Thoracic aorta (tissue), 2 donors: Measurements from ENCODE around the gene IRX1. TPM values are rescaled to one million over a fixed set of nuclear protein-coding genes. Genes with fewer than 3 reads are reported as not detected.

Experiments used
- ATAC-seq: fragments of 150-250 bp; one replicate; pipeline ENCODE4 v1.8.0; 2017; ENCODE audit warnings: low read depth; ENCODE audit not compliant: insufficient number of reproducible peaks, low FRiP score
- DNase-seq: peaks from one replicate; pipeline ENCODE4 v3.0.0-alpha.2; 2020; ENCODE audit warnings: low spot score
- H3K27ac ChIP-seq, 2 donors: fragments of 200-600 bp; sonication (generic); 1 replicate in 1 of 2; 2 replicates in 1 of 2; pipeline ENCODE4 v1.5.1; 2016; ENCODE audit warnings: mild to moderate bottlenecking in 2 of 2, moderate library complexity in 2 of 2
- H3K27me3 ChIP-seq: fragments of 200-600 bp; sonication (generic); replicated peaks from 2 replicates; pipeline ENCODE4 v1.6.0; 2016; ENCODE audit warnings: mild to moderate bottlenecking; ENCODE audit not compliant: insufficient read depth
- H3K36me3 ChIP-seq: fragments of 200-600 bp; sonication (generic); one replicate; pipeline ENCODE4 v1.5.1; 2016
- H3K4me1 ChIP-seq, 2 donors: fragments of 200-600 bp; sonication (generic); 1 replicate in 1 of 2; 2 replicates in 1 of 2; pipeline versions ENCODE4 v1.5.1 to v1.6.0; 2016; ENCODE audit warnings: low read depth in 2 of 2, mild to moderate bottlenecking in 1 of 2; ENCODE audit not compliant: control insufficient read depth in 1 of 2
- H3K4me3 ChIP-seq: fragments of 200-600 bp; sonication (generic); 2 replicates; pipeline ENCODE4 v1.5.1; 2016; ENCODE audit warnings: mild to moderate bottlenecking
- H3K9me3 ChIP-seq: fragments of 200-600 bp; sonication (generic); 2 replicates; pipeline ENCODE4 v1.5.1; 2016
- CTCF ChIP-seq: fragments of 200-600 bp; sonication (generic); IDR thresholded peaks from one replicate; pipeline ENCODE4 v1.5.1; 2019; ENCODE audit warnings: antibody characterized with exemption
- total RNA-seq, 2 donors: library from RNA; depleted of rRNA; stranded (reverse); fragments of >200 nt; gene quantifications; one replicate each; pipeline versions ENCODE4 v1.1.0 to v1.2.3, GENCODE V29; 2016

Gene IRX1
- total RNA-seq, 2 donors from 2014 or later: 5.7 to 11.1 TPM

GRCh38 chr5:3601061-3601710, 5.6 kb downstream of the IRX1 start:
- no peak for DNase-seq
- H3K4me3 ChIP-seq: peak overlapping the region; percentile 25
- H3K27ac ChIP-seq: no peak overlapping the region
- no peaks in the 10 kb centered on the region for H3K4me1 ChIP-seq
- no peaks in the 10 kb centered on the region for H3K27me3 ChIP-seq
- TF ChIP-seq CTCF: no peak
- no peak for ATAC-seq
- H3K36me3 ChIP-seq: no peaks in the 10 kb centered on the region
- H3K9me3 ChIP-seq: no peaks in the 10 kb centered on the region

- TF ChIP-seq CTCF: no peak
- ATAC-seq (no peak), DNase-seq (no peak)
- no peaks in the 10 kb centered on the region for H3K4me1 ChIP-seq
- H3K4me3 ChIP-seq: peak overlapping the region; percentile 9
- H3K36me3 ChIP-seq: no peaks in the 10 kb centered on the region
- H3K27ac ChIP-seq: no peak overlapping the region
- no peaks in the 10 kb centered on the region for H3K27me3 ChIP-seq
- H3K9me3 ChIP-seq: no peaks in the 10 kb centered on the region
Measured at GRCh38 chr5:3601911-3602782, 6.5 kb downstream of the IRX1 start.

- Histone ChIP-seq H3K4me1 (no peaks in the 10 kb centered on the region), H3K9me3 (no peaks in the 10 kb centered on the region), H3K4me3 (peak overlapping the region; percentile 9), H3K36me3 (no peaks in the 10 kb centered on the region), H3K27ac (no peak overlapping the region), H3K27me3 (no peaks in the 10 kb centered on the region)
- no peak for DNase-seq
- peak; percentile 24 for TF ChIP-seq CTCF
- ATAC-seq: no peak
Measured at GRCh38 chr5:3602785-3603502, 7.3 kb downstream of the IRX1 start.

- no peak overlapping the region for H3K27ac ChIP-seq
- DNase-seq (no peak), ATAC-seq (no peak)
- H3K36me3 ChIP-seq: no peaks in the 10 kb centered on the region
- H3K4me1 ChIP-seq: no peaks in the 10 kb centered on the region
- no peak overlapping the region for H3K4me3 ChIP-seq
- H3K27me3 ChIP-seq: no peaks in the 10 kb centered on the region
- no peaks in the 10 kb centered on the region for H3K9me3 ChIP-seq
- TF ChIP-seq CTCF: no peak
Measured at GRCh38 chr5:3604501-3604900, 8.9 kb downstream of the IRX1 start.
